ENCODE measurements around the gene VWA5A. TPM values are rescaled to one million over a fixed set of nuclear protein-coding genes. Genes with fewer than 3 reads are reported as not detected.
A peak's percentile ranks its signal among the peaks of the same experiment; 100 is the strongest.

The VWA5A gene
- polyA plus RNA-seq, 1 of the 3 experiments (the other 2 are of a cell fraction) = 7.6 TPM

DNA sequence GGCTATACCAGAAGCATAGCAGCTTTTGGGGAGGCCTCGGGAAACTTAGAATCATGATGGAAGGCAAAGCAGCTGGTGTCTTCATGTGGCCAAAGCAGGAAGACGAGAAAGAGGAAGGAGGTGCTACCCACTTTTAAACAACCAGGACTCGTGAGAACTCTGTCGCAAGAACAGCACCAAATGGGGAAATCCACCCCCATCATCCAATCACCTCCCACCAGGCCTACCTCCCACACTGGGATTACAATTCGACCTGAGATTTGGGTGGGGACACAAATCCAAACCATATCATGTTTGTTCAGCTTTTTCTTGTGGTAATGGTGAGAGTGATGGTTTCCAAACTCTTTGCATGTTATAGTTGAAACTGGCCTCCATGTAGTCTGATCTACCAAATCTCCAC, 35.4 kb downstream of the VWA5A start:
- no peak overlapping the region for H3K4me2 ChIP-seq
- H3F3A ChIP-seq (replicated peaks; ENCODE audit: insufficient read depth) = no peaks in the 10 kb centered on the region
- CTCF ChIA-PET = interaction anchor here (3.9 kb wide), 1 partner anchor 80 kb away, joined by 14 read pairs; no protein-coding TSS in a partner anchor
- no peak overlapping the region for H3K4me3 ChIP-seq (ENCODE audit: low read depth in 2 of 2, low read length in 1 of 2)
- TF ChIP-seq MEF2A (IDR thresholded peaks at IDR 0.05; ENCODE audit: borderline replicate concordance, low read depth) (no peak), RFX5 (IDR thresholded peaks at IDR 0.05; ENCODE audit: low read length) (no peak), TEAD4 (IDR thresholded peaks at IDR 0.05; ENCODE audit: borderline replicate concordance, insufficient read depth) (no peak), POLR2AphosphoS5 (IDR thresholded peaks at IDR 0.05; ENCODE audit: low read depth, low read length) (no peak), TCF12 (IDR thresholded peaks at IDR 0.05) (no peak), FOSL2 (IDR thresholded peaks at IDR 0.05; ENCODE audit: borderline replicate concordance, low read depth) (no peak), ELF1 (IDR thresholded peaks at IDR 0.05) (no peak), EZH2phosphoT487 (IDR thresholded peaks at IDR 0.05; ENCODE audit: borderline replicate concordance, low read depth) (no peak), RAD21 (IDR thresholded peaks at IDR 0.05; ENCODE audit: low read length) (no peak), EP300 (IDR thresholded peaks at IDR 0.05; ENCODE audit: borderline replicate concordance in 1 of 2, low read depth in 1 of 2, low read length in 1 of 2) (no peak)
- TF ChIP-seq, protein P1, sequence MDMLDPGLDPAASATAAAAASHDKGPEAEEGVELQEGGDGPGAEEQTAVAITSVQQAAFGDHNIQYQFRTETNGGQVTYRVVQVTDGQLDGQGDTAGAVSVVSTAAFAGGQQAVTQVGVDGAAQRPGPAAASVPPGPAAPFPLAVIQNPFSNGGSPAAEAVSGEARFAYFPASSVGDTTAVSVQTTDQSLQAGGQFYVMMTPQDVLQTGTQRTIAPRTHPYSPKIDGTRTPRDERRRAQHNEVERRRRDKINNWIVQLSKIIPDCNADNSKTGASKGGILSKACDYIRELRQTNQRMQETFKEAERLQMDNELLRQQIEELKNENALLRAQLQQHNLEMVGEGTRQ (IDR thresholded peaks at IDR 0.05; ENCODE audit: borderline replicate concordance, low read depth, low read length) = no peak
- TF ChIP-seq, protein P2, sequence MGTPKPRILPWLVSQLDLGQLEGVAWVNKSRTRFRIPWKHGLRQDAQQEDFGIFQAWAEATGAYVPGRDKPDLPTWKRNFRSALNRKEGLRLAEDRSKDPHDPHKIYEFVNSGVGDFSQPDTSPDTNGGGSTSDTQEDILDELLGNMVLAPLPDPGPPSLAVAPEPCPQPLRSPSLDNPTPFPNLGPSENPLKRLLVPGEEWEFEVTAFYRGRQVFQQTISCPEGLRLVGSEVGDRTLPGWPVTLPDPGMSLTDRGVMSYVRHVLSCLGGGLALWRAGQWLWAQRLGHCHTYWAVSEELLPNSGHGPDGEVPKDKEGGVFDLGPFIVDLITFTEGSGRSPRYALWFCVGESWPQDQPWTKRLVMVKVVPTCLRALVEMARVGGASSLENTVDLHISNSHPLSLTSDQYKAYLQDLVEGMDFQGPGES (IDR thresholded peaks at IDR 0.05; ENCODE audit: low read depth, low read length) = no peak
- TF ChIP-seq, protein P3, sequence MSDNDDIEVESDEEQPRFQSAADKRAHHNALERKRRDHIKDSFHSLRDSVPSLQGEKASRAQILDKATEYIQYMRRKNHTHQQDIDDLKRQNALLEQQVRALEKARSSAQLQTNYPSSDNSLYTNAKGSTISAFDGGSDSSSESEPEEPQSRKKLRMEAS (IDR thresholded peaks at IDR 0.05; ENCODE audit: low read depth) = no peak
- TF ChIP-seq, protein P4, sequence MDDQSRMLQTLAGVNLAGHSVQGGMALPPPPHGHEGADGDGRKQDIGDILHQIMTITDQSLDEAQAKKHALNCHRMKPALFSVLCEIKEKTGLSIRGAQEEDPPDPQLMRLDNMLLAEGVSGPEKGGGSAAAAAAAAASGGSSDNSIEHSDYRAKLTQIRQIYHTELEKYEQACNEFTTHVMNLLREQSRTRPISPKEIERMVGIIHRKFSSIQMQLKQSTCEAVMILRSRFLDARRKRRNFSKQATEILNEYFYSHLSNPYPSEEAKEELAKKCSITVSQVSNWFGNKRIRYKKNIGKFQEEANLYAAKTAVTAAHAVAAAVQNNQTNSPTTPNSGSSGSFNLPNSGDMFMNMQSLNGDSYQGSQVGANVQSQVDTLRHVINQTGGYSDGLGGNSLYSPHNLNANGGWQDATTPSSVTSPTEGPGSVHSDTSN (IDR thresholded peaks at IDR 0.05) = no peak
- no peaks in the 10 kb centered on the region for H3K9me2 ChIP-seq
- no peak overlapping the region for H3K9ac ChIP-seq
- no peak overlapping the region for H3K27ac ChIP-seq (ENCODE audit: low read depth in 2 of 2, low read length in 1 of 2)
- H3K79me2 ChIP-seq (ENCODE audit: insufficient read depth) = no peaks in the 10 kb centered on the region
- DNase-seq = no peak
- H3K9me3 ChIP-seq = no peaks in the 10 kb centered on the region
- H3K36me3 ChIP-seq (replicated peaks in 1 of 2; ENCODE audit: control insufficient read depth in 1 of 2, insufficient read depth in 2 of 2, low read length in 1 of 2) = no peaks in the 10 kb centered on the region
- H2AFZ ChIP-seq (ENCODE audit: low read depth) = no peak overlapping the region
- 11% methylated on average over 3 of the region's 5 CpGs for WGBS (ENCODE audit: low lambda C conversion rate)
- no peaks in the 10 kb centered on the region for H4K20me1 ChIP-seq (ENCODE audit: insufficient read depth)
- H3K27me3 ChIP-seq (ENCODE audit: insufficient read depth) = no peaks in the 10 kb centered on the region
- POLR2A ChIA-PET = no interaction called here
- H3K4me1 ChIP-seq (ENCODE audit: control insufficient read depth in 1 of 2, insufficient read depth in 2 of 2, low read depth in 1 of 2, low read length in 1 of 2) = no peaks in the 10 kb centered on the region

DNA sequence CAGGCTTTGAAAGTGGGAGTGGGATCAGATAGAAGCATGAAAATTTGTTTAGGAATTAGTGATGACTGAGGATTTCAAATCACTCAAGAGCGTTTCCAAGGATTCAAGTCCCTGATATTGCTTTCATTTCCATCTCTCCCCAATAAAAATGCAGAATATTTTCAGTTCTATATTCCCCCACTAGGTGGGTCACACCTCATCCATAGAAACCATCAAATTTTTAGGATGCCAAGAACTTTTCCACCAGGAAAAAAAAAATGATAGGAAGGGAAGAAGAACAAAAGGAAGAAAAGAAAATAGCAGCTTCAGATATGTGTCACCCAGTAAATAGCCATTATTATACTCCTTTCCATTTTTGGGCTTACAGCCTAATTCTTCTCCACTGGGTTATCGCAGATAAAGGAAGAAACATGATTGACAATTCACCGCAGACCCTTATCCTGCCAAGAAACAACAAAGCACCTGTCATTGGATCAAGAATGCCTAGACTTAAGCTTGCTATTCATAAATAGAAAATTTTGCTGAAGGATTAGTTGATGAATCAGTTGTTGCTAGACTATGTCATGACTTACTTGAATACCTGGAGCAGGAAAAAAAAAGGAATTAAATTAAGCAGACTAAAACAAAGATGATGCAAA, 37.6 kb downstream of the VWA5A start:
- ChIA-PET POLR2A (no interaction called here), CTCF (interaction anchor here (0.6 to 3.9 kb wide), 2 partner anchors 82 to 84 kb away, joined by 3 to 14 read pairs; no protein-coding TSS in a partner anchor)
- H3K79me2 ChIP-seq (ENCODE audit: insufficient read depth) = no peaks in the 10 kb centered on the region
- no peaks in the 10 kb centered on the region for H3K9me2 ChIP-seq
- DNase-seq = no peak
- H3K27me3 ChIP-seq (ENCODE audit: insufficient read depth) = no peaks in the 10 kb centered on the region
- no peak for TF ChIP-seq YY1 (IDR thresholded peaks at IDR 0.05; ENCODE audit: low read depth)
- TF ChIP-seq, protein P5, sequence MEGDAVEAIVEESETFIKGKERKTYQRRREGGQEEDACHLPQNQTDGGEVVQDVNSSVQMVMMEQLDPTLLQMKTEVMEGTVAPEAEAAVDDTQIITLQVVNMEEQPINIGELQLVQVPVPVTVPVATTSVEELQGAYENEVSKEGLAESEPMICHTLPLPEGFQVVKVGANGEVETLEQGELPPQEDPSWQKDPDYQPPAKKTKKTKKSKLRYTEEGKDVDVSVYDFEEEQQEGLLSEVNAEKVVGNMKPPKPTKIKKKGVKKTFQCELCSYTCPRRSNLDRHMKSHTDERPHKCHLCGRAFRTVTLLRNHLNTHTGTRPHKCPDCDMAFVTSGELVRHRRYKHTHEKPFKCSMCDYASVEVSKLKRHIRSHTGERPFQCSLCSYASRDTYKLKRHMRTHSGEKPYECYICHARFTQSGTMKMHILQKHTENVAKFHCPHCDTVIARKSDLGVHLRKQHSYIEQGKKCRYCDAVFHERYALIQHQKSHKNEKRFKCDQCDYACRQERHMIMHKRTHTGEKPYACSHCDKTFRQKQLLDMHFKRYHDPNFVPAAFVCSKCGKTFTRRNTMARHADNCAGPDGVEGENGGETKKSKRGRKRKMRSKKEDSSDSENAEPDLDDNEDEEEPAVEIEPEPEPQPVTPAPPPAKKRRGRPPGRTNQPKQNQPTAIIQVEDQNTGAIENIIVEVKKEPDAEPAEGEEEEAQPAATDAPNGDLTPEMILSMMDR (IDR thresholded peaks at IDR 0.05) = peak; percentile 29; the same call in 1 of the 2 replicates
- H3K9me3 ChIP-seq = no peaks in the 10 kb centered on the region
- H3K36me3 ChIP-seq (replicated peaks in 1 of 2; ENCODE audit: control insufficient read depth in 1 of 2, insufficient read depth in 2 of 2, low read length in 1 of 2) = no peaks in the 10 kb centered on the region
- H3K9ac ChIP-seq = no peak overlapping the region
- H3K4me3 ChIP-seq (ENCODE audit: low read depth in 2 of 2, low read length in 1 of 2) = no peak overlapping the region
- H3F3A ChIP-seq (replicated peaks; ENCODE audit: insufficient read depth) = no peaks in the 10 kb centered on the region
- no peak overlapping the region for H3K27ac ChIP-seq (ENCODE audit: low read depth in 2 of 2, low read length in 1 of 2)
- no peak overlapping the region for H3K4me2 ChIP-seq
- 36% methylated on average over 3 of the region's 3 CpGs for WGBS (ENCODE audit: low lambda C conversion rate)
- H2AFZ ChIP-seq (ENCODE audit: low read depth) = no peak overlapping the region
- H3K4me1 ChIP-seq (ENCODE audit: control insufficient read depth in 1 of 2, insufficient read depth in 2 of 2, low read depth in 1 of 2, low read length in 1 of 2) = no peaks in the 10 kb centered on the region
- H4K20me1 ChIP-seq (ENCODE audit: insufficient read depth) = no peaks in the 10 kb centered on the region

All from SK-N-SH (cell line).